Kidney epithelial cell (primary cell): ENCODE data around the gene CCDC38. TPM values are rescaled to one million over a fixed set of nuclear protein-coding genes. Genes with fewer than 3 reads are reported as not detected.
"Not testable (repeated sequence)": the region's sequence is repeated elsewhere in the genome, so short reads cannot be mapped to it uniquely, and the experiment has no call there.

Experiments used
- DNase-seq: peaks from one replicate; pipeline ENCODE4 v3.0.0-alpha.2; 2010; ENCODE audit warnings: low read depth
- H3K27me3 ChIP-seq: 2 replicates; pipeline ENCODE4 v1.6.0; 2011; ENCODE audit warnings: low read length; ENCODE audit not compliant: control insufficient read depth, insufficient read depth
- H3K36me3 ChIP-seq: 2 replicates; pipeline ENCODE4 v1.5.1; 2011; ENCODE audit warnings: low read length; ENCODE audit not compliant: control insufficient read depth, insufficient read depth
- H3K4me3 ChIP-seq: 2 replicates; pipeline ENCODE4 v1.5.1; 2011; ENCODE audit warnings: low read depth, mild to moderate bottlenecking, control low read depth, low read length
- total RNA-seq: library from RNA; depleted of rRNA; stranded (reverse); fragments of >200 nt; gene quantifications from 2 replicates; pipeline ENCODE4 v1.2.3, GENCODE V29; 2015
- TF ChIP-seq, protein P1 (sequence below): IDR thresholded peaks from 2 replicates; pipeline ENCODE4 v1.5.1; 2011; ENCODE audit warnings: mild to moderate bottlenecking, moderate library complexity, low read length, control low read depth, inconsistent platforms; ENCODE audit not compliant: insufficient read depth, poor library complexity, severe bottlenecking

CCDC38 gene
- total RNA-seq, 1 donor from 2014 or later, result not detected

DNA sequence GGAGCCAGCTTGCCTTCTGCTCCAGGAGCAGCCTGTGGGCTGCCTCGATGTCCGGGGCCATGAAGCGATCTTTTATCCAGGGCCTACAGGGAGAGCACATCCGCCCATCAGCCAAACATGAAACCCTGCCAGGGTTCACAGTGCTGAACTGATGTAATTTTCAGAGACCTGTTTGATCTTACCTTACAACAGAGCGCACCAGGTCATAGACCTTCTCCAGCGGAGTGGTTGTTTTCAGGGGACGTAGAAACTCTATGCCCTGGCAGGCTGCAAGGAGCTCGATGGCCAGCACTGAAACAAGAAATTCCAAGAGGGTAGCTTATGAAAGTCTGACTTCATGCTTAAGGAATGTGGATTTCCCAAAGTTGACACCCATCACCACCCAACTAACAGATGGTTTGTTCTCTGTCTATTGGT, 34.0 kb upstream of the CCDC38 start:
- Histone ChIP-seq H3K4me3 (no peak overlapping the region), H3K36me3 (no peaks in the 10 kb centered on the region), H3K27me3 (no peaks in the 10 kb centered on the region)
- TF ChIP-seq, protein P1, sequence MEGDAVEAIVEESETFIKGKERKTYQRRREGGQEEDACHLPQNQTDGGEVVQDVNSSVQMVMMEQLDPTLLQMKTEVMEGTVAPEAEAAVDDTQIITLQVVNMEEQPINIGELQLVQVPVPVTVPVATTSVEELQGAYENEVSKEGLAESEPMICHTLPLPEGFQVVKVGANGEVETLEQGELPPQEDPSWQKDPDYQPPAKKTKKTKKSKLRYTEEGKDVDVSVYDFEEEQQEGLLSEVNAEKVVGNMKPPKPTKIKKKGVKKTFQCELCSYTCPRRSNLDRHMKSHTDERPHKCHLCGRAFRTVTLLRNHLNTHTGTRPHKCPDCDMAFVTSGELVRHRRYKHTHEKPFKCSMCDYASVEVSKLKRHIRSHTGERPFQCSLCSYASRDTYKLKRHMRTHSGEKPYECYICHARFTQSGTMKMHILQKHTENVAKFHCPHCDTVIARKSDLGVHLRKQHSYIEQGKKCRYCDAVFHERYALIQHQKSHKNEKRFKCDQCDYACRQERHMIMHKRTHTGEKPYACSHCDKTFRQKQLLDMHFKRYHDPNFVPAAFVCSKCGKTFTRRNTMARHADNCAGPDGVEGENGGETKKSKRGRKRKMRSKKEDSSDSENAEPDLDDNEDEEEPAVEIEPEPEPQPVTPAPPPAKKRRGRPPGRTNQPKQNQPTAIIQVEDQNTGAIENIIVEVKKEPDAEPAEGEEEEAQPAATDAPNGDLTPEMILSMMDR, result no peak
- no peak for DNase-seq

DNA sequence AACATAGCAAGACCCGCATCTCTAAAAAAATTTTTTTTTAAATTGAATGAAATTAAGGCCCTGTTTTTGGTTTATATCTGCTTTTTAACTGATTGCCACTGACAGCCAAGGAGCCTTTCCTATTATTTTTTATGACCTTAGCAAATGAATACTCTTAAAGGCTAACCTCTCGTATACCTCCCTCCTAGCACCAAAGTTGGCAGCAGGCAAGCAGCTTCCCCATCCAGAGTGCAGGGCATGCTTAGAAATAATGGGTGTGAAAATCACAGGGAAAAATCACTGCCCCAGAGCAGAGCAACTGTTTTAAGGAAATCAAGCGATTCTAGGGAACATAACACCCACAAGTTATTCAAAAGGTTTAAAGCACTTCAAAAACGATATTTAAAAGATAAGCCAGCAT, 33.1 kb upstream of the CCDC38 start:
- no peaks in the 10 kb centered on the region for H3K36me3 ChIP-seq
- no peaks in the 10 kb centered on the region for H3K27me3 ChIP-seq
- no peak for DNase-seq
- H3K4me3 ChIP-seq, result no peak overlapping the region
- TF ChIP-seq, protein P1, result no peak

DNA sequence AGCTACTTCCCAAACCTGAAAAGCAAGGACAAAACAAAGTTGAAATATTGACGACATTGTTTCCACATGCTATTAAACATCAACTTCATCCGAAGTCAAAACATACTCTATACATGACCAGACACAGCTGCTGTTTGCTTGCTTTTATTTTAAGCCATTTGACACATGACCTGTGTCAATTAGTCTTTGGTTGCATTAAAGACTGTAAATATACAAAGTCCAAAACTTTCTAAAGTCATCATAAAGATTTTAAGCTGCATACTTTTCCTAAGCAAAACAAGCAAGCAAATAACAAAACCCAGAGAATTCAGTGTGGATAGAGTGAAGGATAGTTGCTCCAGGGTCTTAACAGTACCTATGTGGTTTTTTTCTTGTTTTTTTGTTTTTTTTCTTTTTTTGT, 31.9 kb upstream of the CCDC38 start:
- Histone ChIP-seq H3K27me3 (no peaks in the 10 kb centered on the region), H3K4me3 (no peak overlapping the region), H3K36me3 (no peaks in the 10 kb centered on the region)
- TF ChIP-seq, protein P1, result no peak
- no peak for DNase-seq

DNA sequence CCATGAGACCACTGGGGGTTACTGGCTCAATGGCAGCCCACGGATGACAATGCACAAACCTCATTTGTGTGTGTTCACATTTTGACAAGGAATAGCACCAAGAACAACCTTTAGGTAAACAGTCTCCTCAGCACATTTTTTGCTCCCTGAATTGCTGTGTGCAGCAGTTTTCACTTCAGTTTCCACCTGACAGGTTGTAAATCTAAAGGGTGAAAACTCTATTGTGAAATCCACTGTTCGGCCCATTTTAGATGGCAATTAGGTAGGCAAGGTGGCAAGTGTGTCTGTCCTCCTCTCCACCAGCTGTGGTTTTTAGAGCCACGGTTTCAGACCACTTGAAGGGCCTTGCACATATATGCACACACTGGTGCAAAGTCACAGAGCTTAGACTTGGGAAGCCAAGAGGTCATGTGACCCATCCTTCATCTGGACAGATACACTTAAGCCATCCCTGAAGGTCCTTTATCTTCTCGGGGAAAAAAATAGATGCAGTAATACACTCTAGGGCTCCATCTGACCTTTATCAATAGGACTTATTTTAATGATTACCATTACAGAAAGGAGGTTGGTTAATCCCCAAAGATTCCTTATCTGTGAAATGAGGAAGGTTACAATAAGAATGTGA, 30.5 kb upstream of the CCDC38 start:
- no peak overlapping the region for H3K4me3 ChIP-seq
- TF ChIP-seq, protein P1, result no peak
- H3K36me3 ChIP-seq, result no peaks in the 10 kb centered on the region
- no peaks in the 10 kb centered on the region for H3K27me3 ChIP-seq
- no peak for DNase-seq

DNA sequence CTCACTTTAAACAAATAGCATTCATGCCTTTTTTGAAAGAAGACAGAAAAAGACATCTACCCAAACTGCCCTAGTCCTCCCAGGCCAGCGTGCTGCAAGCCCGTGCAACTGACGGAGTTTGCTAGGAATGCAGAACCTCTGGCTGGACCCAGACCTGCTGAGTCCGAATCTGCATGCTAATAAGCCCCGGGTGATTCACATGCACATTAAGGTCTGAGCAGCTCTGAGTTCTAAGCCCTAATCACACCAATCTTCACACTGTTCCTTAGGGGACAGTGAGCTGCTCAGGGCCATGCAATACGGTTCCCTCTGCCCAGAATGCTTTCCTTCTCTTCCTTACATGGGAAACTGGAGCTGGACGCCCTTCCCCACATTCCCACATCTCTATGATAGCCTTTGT, 28.5 kb upstream of the CCDC38 start:
- no peak overlapping the region for H3K4me3 ChIP-seq
- TF ChIP-seq, protein P1, result no peak
- no peaks in the 10 kb centered on the region for H3K27me3 ChIP-seq
- DNase-seq, result no peak
- H3K36me3 ChIP-seq, result no peaks in the 10 kb centered on the region

DNA sequence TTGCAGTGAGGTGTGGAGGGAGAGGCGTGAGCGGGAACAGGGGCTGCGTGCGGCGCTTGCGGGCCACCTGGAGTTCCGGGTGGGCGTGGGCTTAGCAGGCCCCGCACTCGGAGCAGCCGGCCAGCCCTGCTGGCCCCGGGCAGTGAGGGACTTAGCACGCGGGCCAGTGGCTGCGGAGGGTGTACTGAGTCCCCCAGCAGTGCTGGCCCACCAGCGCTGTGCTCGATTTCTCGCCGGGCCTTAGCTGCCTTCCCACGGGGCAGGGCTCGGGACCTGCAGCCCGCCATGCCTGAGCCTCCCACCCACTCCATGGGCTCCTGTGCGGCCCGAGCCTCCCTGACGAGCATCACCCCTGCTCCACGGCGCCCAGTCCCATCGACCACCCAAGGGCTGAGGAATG, 26.7 kb upstream of the CCDC38 start:
- not testable (repeated sequence) for H3K4me3 ChIP-seq, H3K36me3 ChIP-seq, H3K27me3 ChIP-seq, DNase-seq
